DOHH2 (cell line): ENCODE measurements around the gene CAMTA1.

Experiments used
- CTCF ChIP-seq: fragments of 200-600 bp; sonication (generic); IDR thresholded peaks from one replicate; pipeline ENCODE4 v1.5.1; 2014; ENCODE audit warnings: antibody characterized with exemption, mild to moderate bottlenecking, low read depth, low read length; ENCODE audit not compliant: poor library complexity, severe bottlenecking
- EZH2phosphoT487 ChIP-seq: fragments of 200-600 bp; sonication (generic); IDR thresholded peaks from 2 replicates; pipeline ENCODE4 v1.6.1; 2017; ENCODE audit warnings: borderline replicate concordance, mild to moderate bottlenecking, antibody characterized with exemption, low read length, moderate library complexity, mixed read lengths

DNA sequence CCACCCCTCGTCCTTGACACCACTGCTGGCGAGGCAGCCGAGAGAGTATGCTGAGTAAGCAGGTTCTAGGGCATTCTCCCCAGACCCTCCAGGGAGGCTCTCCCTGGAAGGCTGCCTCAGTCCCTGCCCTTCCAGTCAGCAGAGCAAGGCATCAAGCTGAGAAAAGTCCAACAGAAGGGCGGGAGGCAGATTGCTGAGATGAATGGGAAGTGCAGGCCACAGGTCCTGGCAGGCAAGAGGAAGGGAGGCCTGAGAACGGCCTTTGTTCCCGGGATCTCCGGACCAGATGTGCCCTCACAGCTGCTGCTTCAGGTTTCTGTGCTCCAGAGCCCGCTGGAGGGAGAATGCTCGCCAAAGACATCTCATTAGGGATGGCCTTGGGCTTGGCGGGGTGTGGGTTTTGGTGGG lies 715.8 kb downstream of the CAMTA1 start:
- TF ChIP-seq CTCF (no peak), EZH2phosphoT487 (no peak)
